ENCODE measurements around the gene HS3ST3B1. TPM values are rescaled to one million over a fixed set of nuclear protein-coding genes. Genes with fewer than 3 reads are reported as not detected.

The HS3ST3B1 gene
- total RNA-seq, 2 donors from 2014 or later: 10.8 to 17.1 TPM

DNA sequence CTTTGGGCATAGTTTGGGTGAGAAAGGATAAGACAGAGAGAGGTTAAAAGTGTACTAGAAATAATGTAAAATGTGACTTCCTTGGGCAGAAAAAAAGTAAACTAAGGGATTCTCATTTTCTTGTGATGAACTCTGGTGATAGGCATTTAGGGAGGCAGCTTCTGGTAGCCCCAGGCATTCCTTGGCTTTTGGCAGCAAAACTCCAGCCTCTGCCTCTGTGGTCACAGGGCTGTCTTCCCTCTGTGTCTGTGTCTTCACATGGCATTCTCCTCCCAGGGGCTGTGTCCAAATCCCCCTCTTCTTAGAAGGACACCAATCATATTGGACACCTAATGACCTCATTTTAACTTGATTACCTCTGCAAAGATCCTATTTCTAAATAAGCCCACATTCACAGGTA, 54.7 kb downstream of the HS3ST3B1 start:
- H3K36me3 Mint-ChIP-seq (ENCODE audit: insufficient read depth in 2 of 2): no peaks in the 10 kb centered on the region
- H3K27me3 Mint-ChIP-seq (ENCODE audit: low read depth): no peaks in the 10 kb centered on the region
- H3K27ac Mint-ChIP-seq: no peak overlapping the region
- H3K4me3 Mint-ChIP-seq: no peak overlapping the region
- DNase-seq: no peak
- ATAC-seq (replicated peaks in 1 of 2): no peak
- peaks cover 28% of the 10 kb centered on the region for H3K4me1 Mint-ChIP-seq (ENCODE audit: low read depth)
- H3K9me3 Mint-ChIP-seq: no peaks in the 10 kb centered on the region

DNA sequence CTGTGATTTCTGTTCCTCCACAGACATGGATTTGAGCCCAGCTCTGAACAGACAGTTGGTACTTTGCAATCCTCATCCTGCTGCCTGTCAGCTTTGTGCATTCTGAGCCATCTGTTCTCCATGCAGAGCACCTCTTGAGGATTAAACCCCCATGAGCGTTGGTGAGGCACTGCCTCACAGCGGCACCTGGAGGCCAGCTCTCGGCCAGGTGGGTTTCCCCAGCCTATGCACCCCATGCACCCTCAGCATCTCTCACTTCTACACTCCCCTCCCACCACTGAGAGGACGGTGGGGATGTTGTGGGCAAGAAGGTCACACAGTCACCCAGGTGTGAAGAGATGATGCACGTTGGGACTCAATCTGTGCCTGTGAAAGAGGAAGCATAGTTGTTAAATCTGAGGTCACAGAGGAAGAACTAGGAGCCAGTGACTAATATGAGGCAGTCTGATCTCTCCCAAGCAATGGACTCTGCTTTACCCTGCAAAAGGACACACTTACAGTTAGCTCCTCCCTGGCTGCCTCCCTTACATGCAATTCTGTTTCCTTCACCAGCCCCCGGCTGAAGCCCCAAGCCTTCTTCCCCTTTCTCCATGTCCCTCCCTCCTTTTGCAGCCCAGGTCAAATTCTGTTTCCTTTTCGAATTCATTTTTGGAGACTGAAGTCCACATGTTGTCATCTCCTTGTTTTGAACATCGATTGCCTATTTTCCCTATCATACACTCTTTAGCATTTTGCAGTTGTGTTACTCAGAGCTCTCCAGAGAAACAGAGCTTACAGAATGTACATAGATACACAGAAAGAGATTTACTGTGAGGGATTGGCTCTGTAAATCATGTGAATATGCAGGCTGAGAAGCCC, 58.5 kb downstream of the HS3ST3B1 start:
- DNase-seq: peak; percentile 69 to 78

DNA sequence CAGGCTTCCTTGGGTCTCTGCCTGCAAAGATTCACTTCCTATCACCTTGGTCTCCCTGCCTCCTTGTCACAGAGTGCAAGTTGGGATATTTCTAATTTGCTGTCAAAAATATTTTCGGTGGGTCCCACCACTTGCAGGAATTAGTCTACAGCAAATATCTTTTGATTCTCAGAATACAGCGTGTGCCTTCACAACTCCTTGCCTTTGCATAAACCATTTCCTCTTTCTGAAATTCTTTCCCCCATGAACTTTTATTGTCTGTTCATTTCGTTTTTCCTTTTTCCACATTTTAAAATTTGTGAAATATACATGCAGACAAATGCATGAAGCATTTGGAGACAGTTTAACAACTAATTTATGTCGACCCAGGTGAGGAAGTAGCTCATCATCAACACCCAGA, 60.0 kb downstream of the HS3ST3B1 start:
- Mint-ChIP-seq H3K4me1 (ENCODE audit: low read depth) (peaks cover 21% of the 10 kb centered on the region), H3K27me3 (ENCODE audit: low read depth) (no peaks in the 10 kb centered on the region), H3K4me3 (no peak overlapping the region), H3K9me3 (no peaks in the 10 kb centered on the region), H3K36me3 (ENCODE audit: insufficient read depth in 2 of 2) (no peaks in the 10 kb centered on the region), H3K27ac (no peak overlapping the region)
- no peak for DNase-seq
- ATAC-seq (replicated peaks in 1 of 2): no peak

More for the DNA sequence above, 58.5 kb downstream of the HS3ST3B1 start:
- H3K4me3 Mint-ChIP-seq: no peak overlapping the region
- H3K36me3 Mint-ChIP-seq (ENCODE audit: insufficient read depth in 2 of 2): no peaks in the 10 kb centered on the region
- H3K4me1 Mint-ChIP-seq (ENCODE audit: low read depth): peaks cover 21% of the 10 kb centered on the region
- H3K9me3 Mint-ChIP-seq: no peaks in the 10 kb centered on the region
- ATAC-seq (replicated peaks in 1 of 2): peak; percentile 99
- H3K27ac Mint-ChIP-seq: no peak overlapping the region
- no peaks in the 10 kb centered on the region for H3K27me3 Mint-ChIP-seq (ENCODE audit: low read depth)

DNA sequence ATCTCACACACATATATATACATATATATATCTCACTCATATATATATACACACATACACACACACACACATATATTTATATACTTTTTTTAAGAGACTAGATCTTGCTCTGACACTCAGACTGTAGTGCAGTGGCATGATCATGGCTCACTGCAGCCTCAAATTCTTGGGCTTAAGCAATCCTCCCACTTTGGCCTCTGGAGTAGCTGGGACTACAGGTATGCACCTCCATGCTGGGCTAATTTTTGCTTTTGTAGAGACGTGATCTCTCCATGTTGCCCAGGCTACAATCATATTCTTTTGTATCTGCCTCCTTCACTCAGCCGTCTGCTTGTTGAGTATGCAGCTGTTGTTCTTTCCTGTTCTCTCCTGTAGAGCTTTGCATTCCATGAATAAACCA, 60.6 kb downstream of the HS3ST3B1 start:
- Mint-ChIP-seq H3K27ac (no peak overlapping the region), H3K36me3 (ENCODE audit: insufficient read depth in 2 of 2) (no peaks in the 10 kb centered on the region), H3K27me3 (ENCODE audit: low read depth) (no peaks in the 10 kb centered on the region), H3K9me3 (no peaks in the 10 kb centered on the region), H3K4me1 (ENCODE audit: low read depth) (peaks cover 21% of the 10 kb centered on the region), H3K4me3 (no peak overlapping the region)
- ATAC-seq (replicated peaks in 1 of 2) (no peak), DNase-seq (no peak)

DNA sequence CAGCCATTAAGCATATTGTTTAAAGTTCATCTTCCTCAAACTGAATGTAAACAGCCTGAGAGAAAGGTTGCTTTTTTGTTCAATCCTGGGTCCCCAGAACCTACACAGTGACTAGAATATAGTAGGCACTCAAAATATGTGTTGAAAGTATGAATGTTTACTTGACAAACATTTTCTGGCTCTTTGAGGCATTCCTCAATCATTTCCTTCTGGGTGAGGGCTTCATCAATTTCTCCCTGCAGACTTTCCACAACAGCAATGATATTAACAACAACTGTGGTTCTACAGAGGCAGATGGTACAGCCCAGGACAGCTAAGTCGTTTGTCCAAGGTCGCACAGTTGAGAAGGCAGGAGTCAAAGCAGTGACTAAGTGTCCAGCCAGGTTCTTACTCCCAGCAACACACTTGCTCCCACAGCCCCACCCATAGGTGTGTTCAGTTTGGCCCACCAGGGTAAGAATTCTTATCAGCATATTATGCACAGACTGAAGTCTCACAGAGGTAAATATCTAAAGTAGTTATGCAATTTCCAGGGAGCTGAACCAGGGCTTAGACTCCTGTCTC, 61.1 kb downstream of the HS3ST3B1 start:
- Mint-ChIP-seq H3K27ac (no peak overlapping the region), H3K4me1 (ENCODE audit: low read depth) (peaks cover 21% of the 10 kb centered on the region), H3K27me3 (ENCODE audit: low read depth) (no peaks in the 10 kb centered on the region), H3K36me3 (ENCODE audit: insufficient read depth in 2 of 2) (no peaks in the 10 kb centered on the region), H3K4me3 (no peak overlapping the region), H3K9me3 (no peaks in the 10 kb centered on the region)
- ATAC-seq (replicated peaks in 1 of 2) (no peak), DNase-seq (no peak)

DNA sequence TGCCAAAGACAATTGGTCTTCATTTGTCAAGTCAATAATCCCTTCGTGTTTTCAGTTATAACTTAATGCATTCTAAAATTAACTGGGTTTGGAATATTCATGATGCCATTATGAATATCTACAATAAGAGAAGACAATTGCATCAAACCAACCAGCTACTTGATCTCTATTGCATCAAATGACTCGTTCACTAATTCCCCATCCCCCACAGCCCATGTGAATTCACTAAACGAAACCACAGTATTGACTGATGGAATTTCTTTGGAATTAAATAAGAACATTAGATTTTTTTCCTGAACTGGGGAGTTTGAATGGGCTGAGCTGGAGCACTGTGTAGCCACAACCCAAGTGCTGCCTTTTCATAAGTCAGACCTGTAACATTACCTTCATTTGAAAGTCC, 65.3 kb downstream of the HS3ST3B1 start:
- no peak for DNase-seq
- no peak for ATAC-seq (replicated peaks in 1 of 2)
- Mint-ChIP-seq H3K27ac (no peak overlapping the region), H3K27me3 (ENCODE audit: low read depth) (no peaks in the 10 kb centered on the region), H3K9me3 (peaks cover 0 to 3% of the 10 kb centered on the region in 2 donors), H3K36me3 (ENCODE audit: insufficient read depth in 2 of 2) (peaks cover 0 to 2% of the 10 kb centered on the region in 2 donors), H3K4me3 (no peak overlapping the region), H3K4me1 (ENCODE audit: low read depth) (no peaks in the 10 kb centered on the region)

DNA sequence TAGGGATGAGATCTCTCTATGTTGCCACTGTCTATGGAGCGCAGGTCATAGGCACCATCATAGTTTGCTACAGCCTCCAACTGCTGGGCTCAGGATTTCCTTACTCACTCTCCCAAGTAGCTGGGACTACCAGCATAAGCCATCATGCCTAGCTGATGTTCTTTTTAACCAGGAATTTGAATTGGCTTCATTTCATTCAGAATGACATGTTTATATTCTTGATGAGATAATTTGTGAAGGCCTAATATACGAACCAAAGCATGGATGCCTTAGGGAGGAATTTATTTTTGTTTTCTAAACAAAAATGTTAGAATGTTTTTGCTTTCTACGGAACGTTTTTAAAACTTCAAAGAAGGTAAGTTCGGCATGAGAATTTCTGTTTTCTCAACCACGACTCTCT, 71.6 kb downstream of the HS3ST3B1 start:
- DNase-seq: no peak

DNA sequence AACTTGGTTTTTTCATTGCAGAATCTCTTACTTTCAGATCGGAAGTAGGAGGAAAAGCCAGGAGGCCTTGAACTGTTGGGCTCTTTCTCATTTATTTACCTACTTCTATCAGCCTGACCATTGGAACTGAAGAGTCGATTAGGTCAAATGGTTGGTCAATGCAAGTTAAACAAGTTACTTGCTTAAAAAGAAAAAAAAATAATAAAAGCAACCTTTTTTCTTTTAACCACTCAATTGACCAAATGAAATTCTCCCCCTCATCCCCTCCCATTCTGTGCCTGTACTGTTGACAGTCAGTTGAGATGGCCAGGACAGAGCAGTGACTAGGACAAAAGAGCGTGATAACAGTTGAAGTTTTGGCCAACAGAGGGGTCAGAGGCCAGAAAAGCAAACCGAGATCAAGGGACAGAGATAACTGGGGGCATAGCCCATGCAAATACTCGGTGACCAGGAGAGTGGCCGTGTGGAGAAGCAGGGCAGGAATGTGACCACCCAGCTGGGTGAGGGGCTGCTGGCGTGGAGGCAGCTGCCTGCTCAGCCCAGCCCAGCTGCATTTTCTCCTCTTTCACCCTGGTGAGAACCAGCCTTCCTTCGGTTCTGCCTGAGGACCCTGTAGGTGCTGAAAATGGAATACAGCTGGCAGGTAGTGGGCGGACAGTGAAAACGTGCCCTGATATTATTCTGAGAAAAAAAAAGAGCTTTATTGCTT, 72.2 kb downstream of the HS3ST3B1 start:
- Mint-ChIP-seq H3K4me1 (ENCODE audit: low read depth) (peaks cover 6% of the 10 kb centered on the region), H3K27ac (no peak overlapping the region), H3K27me3 (ENCODE audit: low read depth) (no peaks in the 10 kb centered on the region), H3K9me3 (no peaks in the 10 kb centered on the region), H3K36me3 (ENCODE audit: insufficient read depth in 2 of 2) (no peaks in the 10 kb centered on the region), H3K4me3 (no peak overlapping the region)
- DNase-seq: no peak
- no peak for ATAC-seq (replicated peaks in 1 of 2)

More for the DNA sequence above, 71.6 kb downstream of the HS3ST3B1 start:
- no peak overlapping the region for H3K4me3 Mint-ChIP-seq
- no peaks in the 10 kb centered on the region for H3K9me3 Mint-ChIP-seq
- peaks cover 6% of the 10 kb centered on the region for H3K4me1 Mint-ChIP-seq (ENCODE audit: low read depth)
- H3K27me3 Mint-ChIP-seq (ENCODE audit: low read depth): no peaks in the 10 kb centered on the region
- ATAC-seq (replicated peaks in 1 of 2): no peak
- H3K36me3 Mint-ChIP-seq (ENCODE audit: insufficient read depth in 2 of 2): no peaks in the 10 kb centered on the region
- no peak overlapping the region for H3K27ac Mint-ChIP-seq

DNA sequence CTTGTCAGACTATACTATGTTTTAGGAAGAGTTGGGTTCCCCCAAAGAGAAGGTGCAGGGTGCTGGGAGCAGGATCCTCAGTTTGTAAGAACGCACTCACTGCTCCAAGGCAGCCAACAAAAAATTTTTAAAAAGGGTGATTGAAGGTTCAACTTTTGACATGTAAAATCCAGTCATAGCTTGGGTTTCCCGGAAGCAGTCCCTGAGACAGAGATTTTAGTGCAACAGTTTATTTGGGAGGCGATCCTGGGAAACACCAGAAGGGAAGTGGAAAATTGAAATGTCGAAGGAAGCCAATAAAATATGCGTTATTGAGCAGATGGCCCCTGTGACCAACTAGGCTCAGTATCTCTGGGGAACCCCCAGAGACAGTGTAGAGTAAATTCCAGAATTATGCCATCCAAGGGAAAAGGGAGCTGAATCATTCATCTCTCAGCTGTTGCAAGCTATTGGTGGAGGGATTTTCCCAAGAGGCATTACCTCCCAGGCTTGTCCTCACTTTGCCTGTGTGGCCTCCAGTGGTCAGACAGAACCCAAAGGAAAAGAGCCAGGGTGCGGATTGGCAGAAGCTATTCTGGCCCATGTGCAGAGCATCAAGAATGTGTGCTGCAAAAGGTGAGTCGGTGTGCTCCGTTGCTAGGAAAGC, 72.9 kb downstream of the HS3ST3B1 start:
- ATAC-seq (replicated peaks in 1 of 2) (no peak), DNase-seq (no peak)
- no peaks in the 10 kb centered on the region for H3K27me3 Mint-ChIP-seq (ENCODE audit: low read depth)
- no peak overlapping the region for H3K27ac Mint-ChIP-seq
- H3K4me1 Mint-ChIP-seq (ENCODE audit: low read depth): peaks cover 6% of the 10 kb centered on the region
- H3K4me3 Mint-ChIP-seq: no peak overlapping the region
- no peaks in the 10 kb centered on the region for H3K36me3 Mint-ChIP-seq (ENCODE audit: insufficient read depth in 2 of 2)
- H3K9me3 Mint-ChIP-seq: no peaks in the 10 kb centered on the region

DNA sequence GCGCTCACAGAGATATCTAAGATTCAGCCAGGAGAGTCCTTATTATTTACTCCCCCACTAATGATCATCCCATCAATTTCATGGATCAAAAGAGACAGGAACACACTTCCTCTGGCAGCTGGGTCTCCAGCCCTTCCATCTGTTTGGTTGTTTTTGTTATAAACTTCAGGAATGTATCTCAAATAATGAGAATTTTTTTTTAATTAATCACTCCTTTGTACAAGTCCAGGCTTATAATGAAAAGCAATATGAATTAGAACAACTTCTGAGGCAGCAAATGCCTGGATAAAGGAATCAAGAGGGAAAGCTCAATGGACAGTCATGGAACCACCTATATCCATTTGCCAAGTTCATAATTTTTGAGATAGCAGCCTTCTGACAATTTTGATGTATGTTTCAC, 73.4 kb downstream of the HS3ST3B1 start:
- DNase-seq (no peak), ATAC-seq (replicated peaks in 1 of 2) (no peak)
- Mint-ChIP-seq H3K4me3 (no peak overlapping the region), H3K27ac (no peak overlapping the region), H3K36me3 (ENCODE audit: insufficient read depth in 2 of 2) (no peaks in the 10 kb centered on the region), H3K4me1 (ENCODE audit: low read depth) (peaks cover 6% of the 10 kb centered on the region), H3K27me3 (ENCODE audit: low read depth) (no peaks in the 10 kb centered on the region), H3K9me3 (peaks cover 0 to 3% of the 10 kb centered on the region in 2 donors)

DNA sequence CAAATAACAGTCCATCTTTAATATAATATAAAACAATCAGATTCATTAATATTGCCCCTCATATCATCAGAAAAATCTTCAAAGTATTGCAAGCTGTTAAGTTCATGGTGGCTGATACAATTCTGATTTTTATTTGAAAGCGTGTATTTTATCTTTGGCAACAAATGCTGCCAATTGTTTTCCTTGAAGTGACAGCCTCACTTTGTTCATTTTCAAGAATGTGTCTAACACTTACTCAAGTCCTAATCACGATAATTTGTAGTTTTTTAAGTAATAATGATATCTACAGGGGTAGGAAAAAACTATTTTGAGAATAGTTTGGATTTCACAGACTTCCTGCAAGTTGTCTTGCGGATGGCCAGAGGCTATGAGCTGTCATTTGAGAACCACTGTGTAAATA, 75.8 kb downstream of the HS3ST3B1 start:
- ATAC-seq (replicated peaks in 1 of 2): no peak
- peaks cover 0 to 5% of the 10 kb centered on the region in 2 donors for H3K9me3 Mint-ChIP-seq
- DNase-seq: no peak
- no peak overlapping the region for H3K27ac Mint-ChIP-seq
- no peak overlapping the region for H3K4me3 Mint-ChIP-seq
- no peaks in the 10 kb centered on the region for H3K36me3 Mint-ChIP-seq (ENCODE audit: insufficient read depth in 2 of 2)
- H3K27me3 Mint-ChIP-seq (ENCODE audit: low read depth): no peaks in the 10 kb centered on the region
- H3K4me1 Mint-ChIP-seq (ENCODE audit: low read depth): peaks cover 6% of the 10 kb centered on the region

DNA sequence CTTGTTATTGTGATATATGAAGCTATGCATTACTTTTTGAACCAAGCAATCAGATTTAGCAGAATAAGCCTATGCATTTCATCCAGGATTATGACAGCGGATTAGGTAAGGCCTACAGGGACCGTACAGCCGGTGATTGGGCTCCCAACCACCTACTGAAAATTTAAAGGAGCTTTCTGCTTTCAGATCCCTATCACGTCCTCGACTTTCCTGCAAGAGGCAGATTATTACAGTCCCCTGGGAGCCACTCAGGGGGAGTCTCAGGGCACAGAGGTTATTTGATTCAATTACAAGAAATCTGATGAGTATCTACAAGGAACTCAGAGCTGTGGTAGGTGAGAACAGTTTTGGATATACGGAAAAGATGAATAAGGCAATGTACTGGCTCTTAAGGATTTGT, 80.7 kb downstream of the HS3ST3B1 start:
- Mint-ChIP-seq H3K4me1 (ENCODE audit: low read depth) (no peaks in the 10 kb centered on the region), H3K4me3 (no peak overlapping the region), H3K36me3 (ENCODE audit: insufficient read depth in 2 of 2) (peaks cover 0 to 4% of the 10 kb centered on the region in 2 donors), H3K27ac (no peak overlapping the region), H3K9me3 (peaks cover 0 to 5% of the 10 kb centered on the region in 2 donors), H3K27me3 (ENCODE audit: low read depth) (no peaks in the 10 kb centered on the region)
- no peak for DNase-seq
- ATAC-seq (replicated peaks in 1 of 2): no peak

DNA sequence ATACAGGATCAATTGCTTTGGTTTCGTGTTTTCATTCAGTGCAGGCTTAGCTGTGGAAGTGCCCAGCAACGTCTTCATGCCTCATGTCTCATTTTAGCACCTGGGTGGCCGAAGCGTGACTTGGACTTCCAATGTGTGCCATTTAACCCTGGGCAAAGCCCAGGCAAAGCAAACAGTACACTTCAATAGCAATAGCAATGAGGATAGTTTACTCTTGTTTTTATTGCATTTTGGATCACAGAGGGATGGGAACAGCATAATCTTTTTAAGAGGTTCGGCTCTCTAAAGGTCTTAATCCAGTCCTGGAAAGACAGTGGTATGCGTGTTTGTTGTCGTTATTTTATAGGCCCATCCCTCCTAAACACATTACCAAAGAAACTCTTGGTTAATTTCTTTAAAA, 86.2 kb downstream of the HS3ST3B1 start:
- Mint-ChIP-seq H3K27me3 (ENCODE audit: low read depth) (no peaks in the 10 kb centered on the region), H3K4me1 (ENCODE audit: low read depth) (no peaks in the 10 kb centered on the region), H3K9me3 (peaks cover 5 to 10% of the 10 kb centered on the region in 2 donors), H3K36me3 (ENCODE audit: insufficient read depth in 2 of 2) (peaks cover 5 to 12% of the 10 kb centered on the region in 2 donors), H3K27ac (no peak overlapping the region), H3K4me3 (no peak overlapping the region)
- DNase-seq: no peak
- ATAC-seq (replicated peaks in 1 of 2): no peak
